Measurements from ENCODE around the gene LHX3.

The LHX3 gene

GRCh38 chr9:136204838-136205706, at the start of gene LHX3:
Gene LHX3 (minus strand): TSS chr9:136205128. CDS start chr9:136205012, 116 bp downstream.
- no peak for DNase-seq (ENCODE audit: low read depth, low spot score)

GRCh38 chr9:136253246-136254130, 48.6 kb upstream of the LHX3 start:
- DNase-seq (ENCODE audit: low read depth, low spot score) = no peak

- DNase-seq (ENCODE audit: low read depth, low spot score) = no peak
Measured at GRCh38 chr9:136252846-136253245, 47.9 kb upstream of the LHX3 start.

GRCh38 chr9:136252281-136252680, 47.4 kb upstream of the LHX3 start:
- DNase-seq (ENCODE audit: low read depth, low spot score) = no peak

- no peak for DNase-seq (ENCODE audit: low read depth, low spot score)
Measured at GRCh38 chr9:136251264-136252115, 46.6 kb upstream of the LHX3 start.

- no peak for DNase-seq (ENCODE audit: low read depth, low spot score)
Measured at GRCh38 chr9:136250676-136251075, 45.7 kb upstream of the LHX3 start.

GRCh38 chr9:136249877-136250559, 45.1 kb upstream of the LHX3 start:
- no peak for DNase-seq (ENCODE audit: low read depth, low spot score)

- DNase-seq (ENCODE audit: low read depth, low spot score) = no peak
Measured at GRCh38 chr9:136248951-136249876, 44.3 kb upstream of the LHX3 start.

GRCh38 chr9:136247947-136248637, 43.2 kb upstream of the LHX3 start:
- no peak for DNase-seq (ENCODE audit: low read depth, low spot score)

- DNase-seq (ENCODE audit: low read depth, low spot score) = no peak
Measured at GRCh38 chr9:136247551-136247916, 42.6 kb upstream of the LHX3 start.

- DNase-seq (ENCODE audit: low read depth, low spot score) = no peak
Measured at GRCh38 chr9:136246849-136247550, 42.1 kb upstream of the LHX3 start.

- DNase-seq (ENCODE audit: low read depth, low spot score) = no peak
Measured at GRCh38 chr9:136245219-136246150, 40.6 kb upstream of the LHX3 start, which contains the start of gene QSOX2. Gene QSOX2 (minus strand): TSS chr9:136245812. CDS start chr9:136245803, 9 bp downstream.

- no peak for DNase-seq (ENCODE audit: low read depth, low spot score)
Measured at GRCh38 chr9:136244969-136245218, 40.0 kb upstream of the LHX3 start.

- no peak for DNase-seq (ENCODE audit: low read depth, low spot score)
Measured at GRCh38 chr9:136244122-136244968, 39.4 kb upstream of the LHX3 start.

GRCh38 chr9:136243631-136244030, 38.7 kb upstream of the LHX3 start:
- no peak for DNase-seq (ENCODE audit: low read depth, low spot score)

- no peak for DNase-seq (ENCODE audit: low read depth, low spot score)
Measured at GRCh38 chr9:136242918-136243525, 38.1 kb upstream of the LHX3 start.

Measured in iPS DF 19.7 (cell line).